ENCODE measurements around the gene BACH2. TPM values are rescaled to one million over a fixed set of nuclear protein-coding genes. Genes with fewer than 3 reads are reported as not detected.
A peak's percentile ranks its signal among the peaks of the same experiment; 100 is the strongest.

BACH2 gene
- total RNA-seq, 6 donors from 2014 or later = 3.1 to 6.8 (median 5.3) TPM

DNA sequence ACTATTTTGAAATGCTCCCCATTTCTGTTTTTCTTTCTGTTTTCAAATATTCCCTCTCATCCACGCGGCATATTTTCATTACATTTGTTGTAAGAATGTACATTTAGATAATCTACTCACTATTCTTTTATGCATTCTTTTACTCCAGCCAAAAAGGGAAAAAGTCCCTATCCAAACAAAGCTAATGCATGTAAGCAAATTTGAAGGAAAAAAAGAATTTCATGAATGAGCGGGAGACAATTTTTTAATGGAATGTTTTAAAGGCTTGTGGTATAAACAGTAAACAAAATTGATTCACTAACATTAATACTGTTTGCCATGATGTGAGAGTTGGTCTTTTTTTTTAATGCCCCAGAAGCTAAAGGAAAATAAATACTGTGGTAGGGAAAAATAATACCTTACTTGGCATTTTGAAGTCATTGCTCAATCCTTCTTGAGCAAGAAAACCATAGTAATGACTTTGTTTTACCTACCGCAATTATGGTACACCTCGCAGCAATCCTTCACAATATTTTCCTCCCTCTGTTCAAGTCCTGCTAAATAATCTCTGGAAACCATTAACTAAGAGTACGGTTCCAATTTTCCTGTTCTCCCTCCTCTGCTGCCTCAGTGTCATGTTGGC, 79.0 kb downstream of the BACH2 start:
- WGBS, 2 donors = 56 to 58% methylated on average over 6 of the region's 6 CpGs

DNA sequence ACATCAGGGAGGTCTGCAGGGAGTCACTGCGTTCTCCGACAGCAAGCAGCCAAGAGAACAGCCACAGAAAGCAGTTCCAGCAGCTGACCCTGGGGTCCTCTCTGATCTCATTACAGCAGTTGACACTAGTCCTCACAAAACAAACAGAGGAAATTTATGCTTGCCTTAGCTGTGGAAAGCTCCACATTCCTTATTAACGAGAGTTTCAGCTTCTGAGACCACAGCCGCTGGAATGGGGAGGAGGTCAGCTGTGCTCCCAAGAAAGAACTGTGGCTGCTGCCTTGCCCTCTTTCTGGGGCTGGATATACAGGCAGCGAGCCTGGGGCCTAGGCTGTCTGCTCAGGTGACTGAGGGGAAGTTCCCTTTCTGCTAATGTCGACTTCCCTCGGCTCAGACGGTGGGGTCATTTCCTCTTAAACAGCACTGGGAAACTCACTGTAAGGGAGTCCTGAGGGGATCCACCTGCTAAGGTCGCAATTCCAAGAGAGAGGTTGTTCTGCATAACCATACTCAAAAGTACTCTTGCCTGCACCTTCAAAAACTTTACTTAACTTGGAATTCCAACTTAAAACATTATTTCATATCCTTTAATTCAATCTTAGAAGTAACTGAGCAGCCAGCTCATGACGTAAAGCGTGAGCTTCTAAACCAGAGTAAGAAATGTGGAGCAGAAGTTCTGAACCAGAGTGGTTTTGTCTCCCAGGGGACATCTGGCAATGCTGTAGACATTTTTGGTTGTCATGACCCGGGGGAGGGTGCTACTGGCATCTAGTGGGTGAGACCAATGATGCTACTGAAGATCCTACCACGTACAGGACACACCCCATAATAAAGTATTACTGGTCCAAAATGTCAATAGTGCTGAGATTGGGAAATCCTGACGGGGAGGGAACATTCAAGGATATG, 80.3 kb downstream of the BACH2 start:
- no peak for ATAC-seq (ENCODE audit: low FRiP score in 2 of 2)
- Histone ChIP-seq H3K9me3 (no peaks in the 10 kb centered on the region), H3K4me3 (no peak overlapping the region), H3K4me1 (peaks cover 29 to 50% (median 43%) of the 10 kb centered on the region in 4 donors), H3K27me3 (no peaks in the 10 kb centered on the region), H3K27ac (peak overlapping the region in 3 of 4 donors; percentile 42 to 72 (median 51)), H3K36me3 (no peaks in the 10 kb centered on the region)
- no peak for TF ChIP-seq POLR2A (IDR thresholded peaks at IDR 0.05)
- TF ChIP-seq, protein P1, sequence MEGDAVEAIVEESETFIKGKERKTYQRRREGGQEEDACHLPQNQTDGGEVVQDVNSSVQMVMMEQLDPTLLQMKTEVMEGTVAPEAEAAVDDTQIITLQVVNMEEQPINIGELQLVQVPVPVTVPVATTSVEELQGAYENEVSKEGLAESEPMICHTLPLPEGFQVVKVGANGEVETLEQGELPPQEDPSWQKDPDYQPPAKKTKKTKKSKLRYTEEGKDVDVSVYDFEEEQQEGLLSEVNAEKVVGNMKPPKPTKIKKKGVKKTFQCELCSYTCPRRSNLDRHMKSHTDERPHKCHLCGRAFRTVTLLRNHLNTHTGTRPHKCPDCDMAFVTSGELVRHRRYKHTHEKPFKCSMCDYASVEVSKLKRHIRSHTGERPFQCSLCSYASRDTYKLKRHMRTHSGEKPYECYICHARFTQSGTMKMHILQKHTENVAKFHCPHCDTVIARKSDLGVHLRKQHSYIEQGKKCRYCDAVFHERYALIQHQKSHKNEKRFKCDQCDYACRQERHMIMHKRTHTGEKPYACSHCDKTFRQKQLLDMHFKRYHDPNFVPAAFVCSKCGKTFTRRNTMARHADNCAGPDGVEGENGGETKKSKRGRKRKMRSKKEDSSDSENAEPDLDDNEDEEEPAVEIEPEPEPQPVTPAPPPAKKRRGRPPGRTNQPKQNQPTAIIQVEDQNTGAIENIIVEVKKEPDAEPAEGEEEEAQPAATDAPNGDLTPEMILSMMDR (IDR thresholded peaks at IDR 0.05) = no peak
- TF ChIP-seq EP300 (IDR thresholded peaks at IDR 0.05) = no peak
- TF ChIP-seq POLR2AphosphoS5 (IDR thresholded peaks at IDR 0.05) = no peak
- WGBS, 2 donors = 50 to 65% methylated on average over 10 to 14 of the region's 14 CpGs
- peak in 1 of 2 donors; percentile 35 for DNase-seq

More for the DNA sequence above, 79.0 kb downstream of the BACH2 start:
- peak overlapping the region; percentile 71 to 83 (median 78) for H3K27ac ChIP-seq
- H3K9me3 ChIP-seq = peaks cover 0 to 2% (median under 1%) of the 10 kb centered on the region in 4 donors
- no peaks in the 10 kb centered on the region for H3K36me3 ChIP-seq
- TF ChIP-seq EP300 (IDR thresholded peaks at IDR 0.05) (no peak), POLR2A (IDR thresholded peaks at IDR 0.05) (no peak), POLR2AphosphoS5 (IDR thresholded peaks at IDR 0.05) (no peak)
- TF ChIP-seq, protein P1 (IDR thresholded peaks at IDR 0.05) = no peak
- peaks cover 29 to 50% (median 43%) of the 10 kb centered on the region in 4 donors for H3K4me1 ChIP-seq
- H3K4me3 ChIP-seq = peak overlapping the region in 1 of 4 donors; percentile 19
- H3K27me3 ChIP-seq = no peaks in the 10 kb centered on the region
- no peak for ATAC-seq (ENCODE audit: low FRiP score in 2 of 2)
- DNase-seq = no peak

DNA sequence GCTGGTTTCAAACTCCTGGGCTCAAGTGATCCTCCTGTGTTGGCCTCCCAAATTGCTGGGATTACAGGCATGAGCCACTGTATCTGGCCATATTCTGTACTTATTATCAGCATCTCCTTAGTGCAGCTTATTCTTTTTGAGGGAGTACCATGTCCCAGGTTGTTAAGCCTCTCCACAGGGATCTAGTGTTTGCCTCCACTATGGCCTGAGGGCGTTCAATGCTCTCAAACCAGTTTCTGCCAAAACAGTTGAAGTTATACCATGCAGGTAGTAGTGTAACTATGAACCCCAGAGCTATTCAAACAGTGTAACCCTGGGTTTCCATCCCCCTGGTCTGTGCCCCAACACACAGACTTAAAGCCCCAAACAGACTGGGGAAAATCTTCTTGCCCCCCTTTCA, 81.7 kb downstream of the BACH2 start:
- no peak overlapping the region for H3K27ac ChIP-seq

DNA sequence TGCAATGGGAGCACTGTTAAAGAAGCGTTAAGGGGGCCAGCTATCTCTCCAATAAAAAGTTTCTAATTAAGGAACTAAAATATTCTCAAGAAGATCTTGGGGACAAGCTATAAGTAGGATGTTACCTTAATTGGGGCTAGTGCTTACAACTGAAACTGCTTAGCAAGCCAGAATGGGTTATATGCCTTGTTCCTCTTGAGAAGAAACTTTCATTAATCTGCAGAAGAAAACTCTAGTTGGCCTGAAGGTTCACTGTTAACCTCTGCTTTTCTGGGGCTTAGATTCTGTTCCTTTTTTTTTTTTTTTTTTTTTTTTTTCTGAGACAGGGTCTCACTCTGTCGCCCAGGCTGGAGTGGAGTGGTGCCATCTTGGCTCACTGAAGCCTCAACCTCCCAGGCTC, 82.2 kb downstream of the BACH2 start:
- Histone ChIP-seq H3K36me3 (no peaks in the 10 kb centered on the region), H3K9me3 (no peaks in the 10 kb centered on the region), H3K27me3 (no peaks in the 10 kb centered on the region), H3K4me1 (peaks cover 26 to 48% (median 43%) of the 10 kb centered on the region in 4 donors), H3K4me3 (no peak overlapping the region), H3K27ac (no peak overlapping the region)
- WGBS, 2 donors = 81 to 87% methylated on average over 2 of the region's 2 CpGs
- DNase-seq (no peak), ATAC-seq (ENCODE audit: low FRiP score in 2 of 2) (no peak)
- TF ChIP-seq, protein P1 (IDR thresholded peaks at IDR 0.05) = no peak
- TF ChIP-seq POLR2A (IDR thresholded peaks at IDR 0.05) = no peak
- no peak for TF ChIP-seq EP300 (IDR thresholded peaks at IDR 0.05)
- TF ChIP-seq POLR2AphosphoS5 (IDR thresholded peaks at IDR 0.05) = no peak

More for the DNA sequence above, 81.7 kb downstream of the BACH2 start:
- TF ChIP-seq POLR2A (IDR thresholded peaks at IDR 0.05) (no peak), EP300 (IDR thresholded peaks at IDR 0.05) (no peak), POLR2AphosphoS5 (IDR thresholded peaks at IDR 0.05) (no peak)
- TF ChIP-seq, protein P1 (IDR thresholded peaks at IDR 0.05) = no peak
- whole genome bisulfite sequencing, 2 donors = 69 to 70% methylated on average over 1 of the region's 1 CpG
- ATAC-seq (ENCODE audit: low FRiP score in 2 of 2) = no peak
- peaks cover 29 to 50% (median 46%) of the 10 kb centered on the region in 4 donors for H3K4me1 ChIP-seq
- no peaks in the 10 kb centered on the region for H3K36me3 ChIP-seq
- H3K27me3 ChIP-seq = no peaks in the 10 kb centered on the region
- DNase-seq = no peak
- no peak overlapping the region for H3K4me3 ChIP-seq
- H3K9me3 ChIP-seq = no peaks in the 10 kb centered on the region

All from upper lobe of left lung (tissue), 6 donors.